GM12865 (cell line): ENCODE data around the gene ZNF148.

ENCODE experiments used
- DNase-seq: peaks from one replicate; pipeline ENCODE4 v3.0.0; 2010; ENCODE audit warnings: low read depth
- H3K4me3 ChIP-seq: 2 replicates; pipeline ENCODE4 v1.5.1; 2011; ENCODE audit warnings: mild to moderate bottlenecking, low read depth, low read length, control low read depth
- CTCF ChIP-seq: IDR thresholded peaks from 2 replicates; pipeline ENCODE4 v1.5.1; 2011; ENCODE audit warnings: low read length, control low read depth, low read depth, inconsistent platforms; ENCODE audit not compliant: insufficient read depth; ENCODE audit errors: missing control alignments

The ZNF148 gene

GRCh38 chr3:125386811-125387210 lies 11.7 kb upstream of the ZNF148 start:
- no peak for TF ChIP-seq CTCF
- no peak for DNase-seq
- no peak overlapping the region for H3K4me3 ChIP-seq

GRCh38 chr3:125383744-125384143 lies 8.6 kb upstream of the ZNF148 start:
- DNase-seq: no peak
- no peak overlapping the region for H3K4me3 ChIP-seq
- TF ChIP-seq CTCF: no peak

- no peak for DNase-seq
- no peak overlapping the region for H3K4me3 ChIP-seq
- no peak for TF ChIP-seq CTCF
Observed at GRCh38 chr3:125382298-125382697, 7.2 kb upstream of the ZNF148 start.

GRCh38 chr3:125381743-125382142 lies 6.6 kb upstream of the ZNF148 start:
- TF ChIP-seq CTCF: no peak
- H3K4me3 ChIP-seq: no peak overlapping the region
- DNase-seq: peak; percentile 78

GRCh38 chr3:125381314-125381713 lies 6.2 kb upstream of the ZNF148 start:
- no peak for TF ChIP-seq CTCF
- no peak overlapping the region for H3K4me3 ChIP-seq
- no peak for DNase-seq

- no peak for TF ChIP-seq CTCF
- no peak for DNase-seq
- no peak overlapping the region for H3K4me3 ChIP-seq
Observed at GRCh38 chr3:125379483-125379882, 4.4 kb upstream of the ZNF148 start.

GRCh38 chr3:125378762-125379161 lies 3.6 kb upstream of the ZNF148 start:
- TF ChIP-seq CTCF: no peak
- no peak overlapping the region for H3K4me3 ChIP-seq
- DNase-seq: no peak
